HepG2 (cell line): ENCODE data around the gene ZNF629. TPM values are rescaled to one million over a fixed set of nuclear protein-coding genes. Genes with fewer than 3 reads are reported as not detected.

ENCODE experiments used
- ARID4A ChIP-seq: sonication (generic); formaldehyde crosslinking; IDR thresholded peaks from 2 replicates; pipeline ENCODE4 v1.5.0; 2020; ENCODE audit warnings: mild to moderate bottlenecking, missing genetic modification reagents, borderline replicate concordance
- CHD2 ChIP-seq: IDR thresholded peaks from 2 replicates; pipeline ENCODE4 v1.6.1; 2011; ENCODE audit warnings: low read depth, low read length, improper control_type of control experiment
- EZH2 ChIP-seq: conservative IDR thresholded peaks from 2 replicates; pipeline ENCODE4 v1.6.1; 2012; ENCODE audit warnings: mild to moderate bottlenecking, low read depth, low read length, moderate library complexity
- FOXP4 ChIP-seq: sonication (generic); formaldehyde crosslinking; IDR thresholded peaks from 2 replicates; pipeline ENCODE4 v1.4.0; 2020; ENCODE audit warnings: missing genetic modification reagents
- KAT7 ChIP-seq: IDR thresholded peaks from 2 replicates; pipeline ENCODE4 v1.6.1; 2018; ENCODE audit warnings: borderline replicate concordance, missing compliant biosample characterization
- MTERF4 ChIP-seq: sonication (generic); formaldehyde crosslinking; IDR thresholded peaks from 2 replicates; pipeline ENCODE4 v1.8.0; 2023; ENCODE audit warnings: mild to moderate bottlenecking, missing genetic modification reagents
- ZNF280B ChIP-seq: sonication (generic); formaldehyde crosslinking; IDR thresholded peaks from 2 replicates; pipeline ENCODE4 v1.5.0; 2020; ENCODE audit warnings: missing genetic modification reagents, mild to moderate bottlenecking, borderline replicate concordance
- ZNF446 ChIP-seq: sonication (generic); formaldehyde crosslinking; IDR thresholded peaks from 2 replicates; pipeline ENCODE4 v1.5.0; 2020; ENCODE audit warnings: mild to moderate bottlenecking, missing genetic modification reagents
- ZNF503 ChIP-seq: sonication (generic); formaldehyde crosslinking; IDR thresholded peaks from 2 replicates; pipeline ENCODE4 v1.4.0; 2020; ENCODE audit warnings: missing genetic modification reagents
- ZNF629 ChIP-seq: sonication (generic); formaldehyde crosslinking; conservative IDR thresholded peaks from 2 replicates; pipeline ENCODE4 v1.5.0; 2020; ENCODE audit warnings: missing genetic modification reagents
- ZNF746 ChIP-seq: sonication (generic); formaldehyde crosslinking; IDR thresholded peaks from 2 replicates; pipeline ENCODE4 v1.8.0; 2022; ENCODE audit warnings: mild to moderate bottlenecking, missing genetic modification reagents
- ZNF747 ChIP-seq: sonication (generic); formaldehyde crosslinking; IDR thresholded peaks from 2 replicates; pipeline ENCODE4 v1.8.1; 2023; ENCODE audit warnings: missing genetic modification reagents, mild to moderate bottlenecking, borderline replicate concordance
- polyA plus RNA-seq, 8 experiments: library from polyadenylated mRNA; depleted of rRNA in 3 of 8; stranded (reverse) in 7 of 8; unstranded in 1 of 8; fragments of >200 nt; fragmentation: Illumina TruSeq in 4 of 8; extraction: Trizol in 4 of 8; gene quantifications; 2 replicates each; pipeline versions ENCODE4 v1.2.1 to v1.2.3, GENCODE V29; 2011 to 2016; ENCODE audit warnings: low read depth in 4 of 8, missing spikeins in 1 of 8, mixed read lengths in 1 of 8; ENCODE audit not compliant: insufficient read depth in 1 of 8
- total RNA-seq, 5 experiments: library from RNA; depleted of rRNA; stranded (reverse); fragments of >200 nt; fragmentation: Illumina TruSeq; extraction: Trizol; gene quantifications; 2 replicates each; pipeline ENCODE4 v1.2.3, GENCODE V29; 2016; ENCODE audit warnings: low read depth in 1 of 5

ZNF629 gene
- total and polyA plus RNA-seq, 2 of the 13 experiments (the other 11 are each of a cell fraction or from before 2014, with no cell fraction given), result 6.1 to 16.5 TPM

GRCh38 chr16:30786936-30787612, at the start of gene ZNF629 (continued):
- TF ChIP-seq ARID4A (peak; percentile 89), ZNF629 (CRISPR knock-in tag) (0 out of 2 replicates have a peak, but pooled peaks have one; percentile 29), EZH2 (no peak), CHD2 (no peak), FOXP4 (CRISPR knock-in tag) (no peak; the same call in 1 of the 2 replicates), ZNF747 (CRISPR knock-in tag) (peak; percentile 71), KAT7 (peak; percentile 77; the same call in 1 of the 2 replicates), ZNF746 (peak; percentile 75; the same call in 1 of the 2 replicates), ZNF446 (no peak), MTERF4 (peak; percentile 57; the same call in 1 of the 2 replicates), ZNF280B (CRISPR knock-in tag) (peak; percentile 76; the same call in 1 of the 2 replicates), ZNF503 (CRISPR knock-in tag) (no peak)
